HCT116 (cell line): Measurements from ENCODE around the gene PRXL2A. TPM values are rescaled to one million over a fixed set of nuclear protein-coding genes. Genes with fewer than 3 reads are reported as not detected.

Experiments
- ATAC-seq: fragments of 200-7000 bp; cut with Tn5 transposase; 2 replicates; pipeline ENCODE4 v1.9.1; 2020; ENCODE audit warnings: mild to moderate bottlenecking, moderate library complexity
- BruUV-seq: library from RNA; stranded (reverse); fragments of 400-500 nt; replicated peaks from 2 replicates; lab custom pipeline; 2021; lab: Mats Ljungman, UMichigan
- CTCF ChIA-PET: fragments of 300-600 bp; sonication (Branson Sonifier 250); formaldehyde crosslinking; loops from one replicate; lab custom pipeline; 2021; ENCODE audit warnings: antibody characterized with exemption; lab: Charles Lee
- POLR2A ChIA-PET: fragments of 300-600, 350-600 bp; sonication (Branson Sonifier 250); formaldehyde crosslinking; loops from one replicate; lab custom pipeline; 2021; ENCODE audit warnings: antibody characterized with exemption; lab: Charles Lee
- RAD21 ChIA-PET, 2 experiments: fragments of 300-600 bp; sonication (Branson Sonifier 250); formaldehyde crosslinking; loops; one replicate each; lab custom pipeline; 2023; ENCODE audit warnings: low total read pairs in 2 of 2; ENCODE audit not compliant: uncharacterized antibody in 2 of 2, unreplicated experiment in 2 of 2, low non-redundant PET in 1 of 2; lab: Charles Lee
- DNase-seq: peaks from one replicate; pipeline ENCODE4 v3.0.0-alpha.2; 2010; ENCODE audit warnings: low read depth, low spot score
- H2AFZ ChIP-seq: fragments of 200-600 bp; shearing (Covaris generic), sonication (generic); 2 replicates; pipeline ENCODE4 v1.6.1; 2017; ENCODE audit warnings: low read depth, mixed run types, mixed read lengths, antibody characterized with exemption, low read length; ENCODE audit not compliant: poor library complexity, severe bottlenecking
- H3K27ac ChIP-seq: 2 replicates; pipeline ENCODE4 v1.5.1; 2012; ENCODE audit warnings: low read depth, low read length
- H3K27me3 ChIP-seq: fragments of 200-600 bp; sonication (generic); 2 replicates; pipeline ENCODE4 v1.6.1; 2016; ENCODE audit warnings: mixed run types, low read length, mixed read lengths; ENCODE audit not compliant: insufficient read depth
- H3K36me3 ChIP-seq, 2 experiments: fragments of 200-500 bp in 1 of 2; fragments of 200-600 bp in 1 of 2; sonication (Bioruptor generic) in 1 of 2; sonication (generic) in 1 of 2; 2 replicates each; pipeline versions ENCODE4 v1.5.1 to v1.6.1; 2014 to 2016; ENCODE audit warnings: low read length in 2 of 2, inconsistent platforms in 1 of 2, mixed read lengths in 1 of 2, mixed run types in 1 of 2; ENCODE audit not compliant: insufficient read depth in 2 of 2, control insufficient read depth in 1 of 2
- H3K4me1 ChIP-seq, 2 experiments: fragments of 200-600 bp in 1 of 2; sonication (generic) in 1 of 2; 2 replicates each; pipeline versions ENCODE4 v1.5.1 to v1.6.1; 2012 to 2017; ENCODE audit warnings: low read length in 2 of 2, inconsistent platforms in 1 of 2, mild to moderate bottlenecking in 1 of 2, mixed read lengths in 1 of 2, mixed run types in 1 of 2, moderate library complexity in 1 of 2; ENCODE audit not compliant: insufficient read depth in 2 of 2, control insufficient read depth in 1 of 2
- H3K4me2 ChIP-seq: fragments of 200-600 bp; sonication (generic); 2 replicates; pipeline ENCODE4 v1.6.1; 2017; ENCODE audit warnings: mixed run types, low read length, mixed read lengths
- H3K4me3 ChIP-seq, 2 experiments: fragments of 200-600 bp in 1 of 2; sonication (generic) in 1 of 2; replicated peaks in 1 of 2; 2 replicates each; pipeline ENCODE4 v1.5.1; 2011 to 2016; ENCODE audit warnings: low read length in 2 of 2, control low read depth in 1 of 2, low read depth in 1 of 2, mild to moderate bottlenecking in 1 of 2, mixed read lengths in 1 of 2, mixed run types in 1 of 2
- H3K79me2 ChIP-seq: fragments of 200-600 bp; sonication (generic); 2 replicates; pipeline ENCODE4 v1.6.1; 2017; ENCODE audit warnings: mild to moderate bottlenecking, mixed run types, low read length, moderate library complexity, mixed read lengths; ENCODE audit not compliant: insufficient read depth
- H3K9ac ChIP-seq: fragments of 200-600 bp; sonication (generic); 2 replicates; pipeline ENCODE4 v1.6.1; 2016; ENCODE audit warnings: low read length, mixed read lengths
- H3K9me2 ChIP-seq: fragments of 200-600 bp; sonication (generic), shearing (Covaris generic); 2 replicates; pipeline ENCODE4 v1.6.1; 2017; ENCODE audit warnings: mixed run types, mild to moderate bottlenecking, moderate library complexity; ENCODE audit not compliant: insufficient read depth
- H3K9me3 ChIP-seq, 2 experiments: fragments of 200-500 bp in 1 of 2; fragments of 200-600 bp in 1 of 2; sonication (Bioruptor generic) in 1 of 2; sonication (generic) in 1 of 2; 2 replicates each; pipeline ENCODE4 v1.6.1; 2014 to 2017; ENCODE audit warnings: low read length in 2 of 2, mixed read lengths in 2 of 2, inconsistent platforms in 1 of 2, low read depth in 1 of 2, mild to moderate bottlenecking in 1 of 2, mixed run types in 1 of 2, moderate library complexity in 1 of 2; ENCODE audit not compliant: control insufficient read depth in 1 of 2, insufficient read depth in 1 of 2
- H4K20me1 ChIP-seq: fragments of 200-600 bp; sonication (generic), shearing (Covaris generic); 2 replicates; pipeline ENCODE4 v1.6.1; 2017; ENCODE audit warnings: mixed run types, mild to moderate bottlenecking, moderate library complexity; ENCODE audit not compliant: insufficient read depth
- ELF1 ChIP-seq: IDR thresholded peaks from 2 replicates; pipeline ENCODE4 v1.6.1; 2012; ENCODE audit warnings: low read depth, borderline replicate concordance
- EZH2 ChIP-seq: fragments of 200-600 bp; sonication (generic); IDR thresholded peaks from 2 replicates; pipeline ENCODE4 v1.6.1; 2017; ENCODE audit warnings: antibody characterized with exemption, mixed run types
- EZH2phosphoT487 ChIP-seq: fragments of 200-600 bp; IDR thresholded peaks from 2 replicates; pipeline ENCODE4 v1.6.1; 2018; ENCODE audit warnings: antibody characterized with exemption, borderline replicate concordance
- FOSL1 ChIP-seq: IDR thresholded peaks from 2 replicates; pipeline ENCODE4 v1.6.1; 2012; ENCODE audit warnings: low read depth
- POLR2AphosphoS5 ChIP-seq: IDR thresholded peaks from 2 replicates; pipeline ENCODE4 v1.6.1; 2011; ENCODE audit warnings: mild to moderate bottlenecking, low read depth, low read length, moderate library complexity
- RAD21 ChIP-seq: IDR thresholded peaks from 2 replicates; pipeline ENCODE4 v1.6.1; 2012; ENCODE audit warnings: low read depth, mild to moderate bottlenecking
- REST ChIP-seq: IDR thresholded peaks from 2 replicates; pipeline ENCODE4 v1.6.1; 2012; ENCODE audit warnings: low read depth
- ZBTB33 ChIP-seq: IDR thresholded peaks from 2 replicates; pipeline ENCODE4 v1.6.1; 2011; ENCODE audit warnings: mild to moderate bottlenecking, low read length, moderate library complexity; ENCODE audit not compliant: insufficient replicate concordance; ENCODE audit errors: extremely low read depth
- intact Hi-C: fragments of 100-400 bp; cut with micrococcal nuclease; formaldehyde crosslinking; loops from 2 replicates; pipeline ENCODE4 v1.10.0; 2022
- total RNA-seq: library from RNA; stranded (reverse); gene quantifications from one replicate; pipeline ENCODE4 v1.2.1, GENCODE V29; 2021; ENCODE audit not compliant: unreplicated experiment
- TF ChIP-seq, protein P1 (sequence below): IDR thresholded peaks from 2 replicates; pipeline ENCODE4 v1.6.1; 2012

Gene PRXL2A
- total RNA-seq, 1 experiment from 2014 or later, result 4.9 TPM

DNA sequence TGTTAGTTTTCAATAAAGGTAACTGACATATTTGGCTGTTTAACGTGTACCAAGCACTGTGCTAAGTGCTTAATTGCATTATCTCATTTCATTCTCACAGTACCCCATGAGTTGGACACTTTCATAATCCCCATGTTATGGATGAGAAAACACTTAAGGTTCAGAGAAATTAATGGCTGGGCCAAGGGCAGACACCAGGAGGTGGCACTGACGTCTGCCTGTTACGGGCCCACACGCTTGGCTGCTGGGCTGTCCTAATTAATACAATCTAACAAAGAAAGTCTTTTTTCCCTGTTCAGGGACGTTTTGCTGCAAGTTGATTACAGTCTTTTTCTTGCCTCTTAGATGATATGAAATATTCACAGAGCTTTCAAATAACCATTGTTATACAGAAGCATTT is 35.7 kb upstream of the PRXL2A start (continued):
- TF ChIP-seq EZH2phosphoT487, result no peak
- no peak for TF ChIP-seq POLR2AphosphoS5
- TF ChIP-seq FOSL1, result no peak
- no peak for TF ChIP-seq REST
- TF ChIP-seq EZH2, result no peak
- TF ChIP-seq, protein P1, sequence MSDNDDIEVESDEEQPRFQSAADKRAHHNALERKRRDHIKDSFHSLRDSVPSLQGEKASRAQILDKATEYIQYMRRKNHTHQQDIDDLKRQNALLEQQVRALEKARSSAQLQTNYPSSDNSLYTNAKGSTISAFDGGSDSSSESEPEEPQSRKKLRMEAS, result no peak
- no peak for TF ChIP-seq RAD21

DNA sequence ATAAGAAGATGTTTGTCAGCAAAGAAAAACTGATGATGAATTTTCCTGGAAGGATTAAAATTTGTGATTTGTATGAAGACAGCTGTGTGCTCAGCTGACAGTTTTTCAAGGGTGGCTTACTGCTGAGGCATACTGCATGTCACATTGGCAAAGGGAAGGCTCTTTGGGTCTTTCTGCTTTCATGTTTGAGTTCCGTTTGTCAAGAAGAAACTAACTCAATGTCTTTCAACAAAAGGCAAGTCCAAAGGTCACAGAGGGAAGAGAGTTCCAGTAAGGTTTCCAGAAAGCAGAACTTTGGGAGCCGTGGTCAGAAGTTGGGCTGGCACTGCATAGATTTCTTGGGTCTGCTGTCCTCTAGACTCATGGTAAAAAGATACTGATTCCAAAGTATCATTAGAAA is 34.8 kb upstream of the PRXL2A start:
- Histone ChIP-seq H3K79me2 (no peaks in the 10 kb centered on the region), H2AFZ (no peak overlapping the region), H3K27me3 (no peaks in the 10 kb centered on the region), H3K4me1 (peaks cover 0 to 3% of the 10 kb centered on the region in 2 experiments; a peak in 3 of 4 replicates), H3K9me3 (0 out of 4 replicates have a peak, but pooled peaks cover 0 to under 1% of the 10 kb centered on the region in 2 experiments), H3K4me2 (no peak overlapping the region), H3K9ac (no peak overlapping the region), H3K36me3 (no peaks in the 10 kb centered on the region), H3K9me2 (no peaks in the 10 kb centered on the region), H3K4me3 (no peak overlapping the region), H4K20me1 (no peaks in the 10 kb centered on the region), H3K27ac (no peak overlapping the region)
- DNase-seq, result no peak
- ATAC-seq, result no peak
- POLR2A ChIA-PET, result no interaction called here
- no peak for TF ChIP-seq ELF1
- no peak for TF ChIP-seq ZBTB33
- intact Hi-C loops, result no loop called here
- CTCF ChIA-PET, result no interaction called here
- BruUV-seq, result no TSS peak
- RAD21 ChIA-PET, result no interaction called here
